ENCODE measurements around the gene IPPK.
A peak's percentile ranks its signal among the peaks of the same experiment; 100 is the strongest.

Gene IPPK

GRCh38 chr9:92669890-92670708, at the start of gene IPPK:
IPPK (minus strand) TSS chr9:92670131; CDS start chr9:92669988, 143 bp downstream.
- FAIRE-seq (peak; percentile 67), DNase-seq (ENCODE audit: low spot score) (peak; percentile 97)

GRCh38 chr9:92719028-92719647, 49.2 kb upstream of the IPPK start:
- no peak for DNase-seq (ENCODE audit: low spot score)
- no peak for FAIRE-seq

- DNase-seq (ENCODE audit: low spot score) (no peak), FAIRE-seq (no peak)
Measured at GRCh38 chr9:92718086-92719001, 48.4 kb upstream of the IPPK start.

GRCh38 chr9:92717201-92718085, 47.5 kb upstream of the IPPK start:
- FAIRE-seq, result no peak
- DNase-seq (ENCODE audit: low spot score), result no peak

GRCh38 chr9:92716557-92716956, 46.6 kb upstream of the IPPK start:
- DNase-seq (ENCODE audit: low spot score) (no peak), FAIRE-seq (no peak)

- no peak for FAIRE-seq
Measured at GRCh38 chr9:92715488-92716231, 45.7 kb upstream of the IPPK start.

GRCh38 chr9:92714787-92715487, 45.0 kb upstream of the IPPK start:
- no peak for DNase-seq (ENCODE audit: low spot score)
- FAIRE-seq, result no peak

More at GRCh38 chr9:92715488-92716231, 45.7 kb upstream of the IPPK start:
- DNase-seq (ENCODE audit: low spot score), result no peak

GRCh38 chr9:92714016-92714415, 44.1 kb upstream of the IPPK start:
- FAIRE-seq, result no peak
- no peak for DNase-seq (ENCODE audit: low spot score)

GRCh38 chr9:92713528-92713927, 43.6 kb upstream of the IPPK start:
- FAIRE-seq, result no peak
- no peak for DNase-seq (ENCODE audit: low spot score)

- DNase-seq (ENCODE audit: low spot score), result no peak
- no peak for FAIRE-seq
Measured at GRCh38 chr9:92712767-92713166, 42.8 kb upstream of the IPPK start.

GRCh38 chr9:92711844-92712243, 41.9 kb upstream of the IPPK start:
- FAIRE-seq (no peak), DNase-seq (ENCODE audit: low spot score) (no peak)

- FAIRE-seq (no peak), DNase-seq (ENCODE audit: low spot score) (no peak)
Measured at GRCh38 chr9:92711146-92711545, 41.2 kb upstream of the IPPK start.

- FAIRE-seq (no peak), DNase-seq (ENCODE audit: low spot score) (no peak)
Measured at GRCh38 chr9:92710368-92710767, 40.4 kb upstream of the IPPK start.

- FAIRE-seq (no peak), DNase-seq (ENCODE audit: low spot score) (no peak)
Measured at GRCh38 chr9:92709954-92710353, 40.0 kb upstream of the IPPK start.

- FAIRE-seq (no peak), DNase-seq (ENCODE audit: low spot score) (no peak)
Measured at GRCh38 chr9:92709240-92709639, 39.3 kb upstream of the IPPK start.

- FAIRE-seq, result no peak
Measured at GRCh38 chr9:92707530-92707929, 37.6 kb upstream of the IPPK start.

GRCh38 chr9:92706218-92706940, 36.4 kb upstream of the IPPK start:
- DNase-seq (ENCODE audit: low spot score), result no peak
- FAIRE-seq, result no peak

More at GRCh38 chr9:92707530-92707929, 37.6 kb upstream of the IPPK start:
- no peak for DNase-seq (ENCODE audit: low spot score)

- no peak for FAIRE-seq
- no peak for DNase-seq (ENCODE audit: low spot score)
Measured at GRCh38 chr9:92704528-92704927, 34.6 kb upstream of the IPPK start.

GRCh38 chr9:92696619-92697018, 26.7 kb upstream of the IPPK start:
- no peak for FAIRE-seq

More at GRCh38 chr9:92696619-92697018, 26.7 kb upstream of the IPPK start:
- no peak for DNase-seq (ENCODE audit: low spot score)

Measured in RCC 7860 (cell line).